Stimulated activated CD4-positive, alpha-beta T cell treated with anti-CD3 and anti-CD28 coated beads, Interleukin-12 subunit alpha, Interleukin-12 subunit beta, amount 100 ng/mL, for 4 hours (primary cell): ENCODE measurements around the gene PRR20E.
"Not testable (repeated sequence)": the region's sequence is repeated elsewhere in the genome, so short reads cannot be mapped to it uniquely, and the experiment has no call there.

ENCODE experiments used
- DNase-seq: peaks from one replicate; pipeline ENCODE4 v3.0.0-alpha.2; 2020

Gene PRR20E

DNA sequence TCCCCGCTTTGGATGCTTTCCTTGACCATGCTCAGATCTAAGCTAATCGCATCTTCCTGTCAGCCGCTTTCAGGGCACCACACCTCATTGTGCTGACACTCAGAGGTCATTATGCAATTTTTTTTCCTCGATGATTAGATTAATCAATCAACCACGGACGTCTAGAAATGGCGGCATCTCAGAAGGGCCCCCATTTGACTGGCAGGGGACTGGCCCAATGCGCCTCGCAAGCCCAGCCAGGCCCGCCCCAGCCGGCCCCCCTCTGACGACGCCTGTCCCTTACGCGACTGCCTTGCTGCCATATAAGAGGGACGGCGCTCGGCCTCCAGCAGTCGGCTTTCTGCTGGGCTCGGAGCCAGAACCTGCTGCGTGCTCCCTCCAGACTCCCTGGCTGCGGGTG, at the start of gene PRR20E:
PRR20E (plus strand) TSS at position 301 of the 400 bp plus-strand sequence. CDS start 387 bp downstream, outside the sequence.
- DNase-seq, result not testable (repeated sequence)

DNA sequence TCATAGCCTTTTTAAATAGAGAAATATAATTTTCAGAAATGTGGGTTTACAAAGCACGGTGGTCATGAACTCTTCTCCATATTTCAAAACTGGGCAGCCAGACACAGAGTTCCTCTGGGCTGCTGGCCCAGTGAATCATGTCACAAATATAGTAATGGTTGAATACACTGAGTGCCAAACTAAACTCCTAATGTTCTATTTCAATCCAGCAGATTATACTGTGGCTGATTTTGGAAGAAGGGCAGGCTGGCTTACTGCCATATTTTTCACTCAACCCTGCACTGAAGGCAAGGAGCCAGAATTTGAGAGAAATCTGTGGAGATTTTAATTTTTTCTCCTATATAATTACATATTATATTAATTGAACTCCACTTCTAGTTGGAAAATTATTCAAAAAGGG, 43.3 kb upstream of the PRR20E start:
- no peak for DNase-seq

DNA sequence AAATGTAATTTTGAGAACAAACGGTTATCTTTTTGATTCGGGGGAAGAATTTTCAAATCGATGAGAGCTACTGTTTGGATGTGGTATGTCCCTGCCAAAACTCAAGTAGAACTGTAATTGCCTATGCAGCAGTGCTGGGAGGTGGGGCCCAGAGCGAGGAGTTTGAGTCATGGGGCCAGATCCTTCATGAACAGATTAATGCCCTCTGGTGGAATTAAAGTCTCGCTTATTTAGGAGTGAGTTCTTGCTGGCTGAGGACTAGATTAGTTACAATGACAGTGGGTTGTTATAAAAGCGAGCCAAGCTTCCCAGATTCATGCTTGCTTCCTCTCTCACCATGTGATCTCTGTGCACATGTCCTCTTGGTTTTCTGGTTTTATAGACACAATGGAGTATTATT, 38.1 kb upstream of the PRR20E start:
- no peak for DNase-seq

DNA sequence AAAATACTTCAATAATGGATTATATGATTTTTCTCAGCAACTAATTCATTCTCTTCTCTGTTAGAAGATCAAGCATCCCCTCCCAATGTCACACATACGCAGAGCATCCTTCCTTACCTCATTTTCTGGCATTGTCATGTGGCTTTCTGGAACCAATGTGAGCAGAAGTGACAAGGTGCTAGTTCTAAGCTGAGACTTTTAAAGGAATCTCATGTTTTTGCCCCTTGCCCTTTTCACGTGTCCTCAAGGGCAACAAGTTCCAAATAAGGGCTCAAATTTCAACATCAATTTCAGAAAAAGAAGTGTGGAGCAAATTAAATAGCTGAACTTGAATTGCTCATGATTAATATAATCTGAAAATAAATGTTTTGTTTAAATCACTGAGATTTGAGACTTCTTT, 30.9 kb upstream of the PRR20E start:
- no peak for DNase-seq

DNA sequence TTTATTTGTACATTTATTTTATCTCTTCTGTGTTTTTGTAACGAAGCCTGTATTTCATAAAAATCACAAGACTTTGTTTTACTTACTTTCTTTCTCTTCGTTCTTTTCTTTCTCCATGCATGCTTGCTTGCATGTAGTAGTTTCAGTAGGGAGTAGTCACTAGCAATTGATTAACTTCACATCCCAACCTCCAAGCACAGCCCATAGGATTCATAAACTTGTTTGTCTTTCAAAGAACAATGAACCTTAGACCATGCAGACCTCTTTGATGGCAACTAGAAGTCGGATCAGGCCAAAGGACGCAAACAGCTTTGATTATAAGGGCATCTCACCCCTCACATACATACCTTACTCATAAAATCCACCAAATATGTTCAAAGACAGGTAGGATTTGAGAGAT, 29.4 kb upstream of the PRR20E start:
- no peak for DNase-seq

DNA sequence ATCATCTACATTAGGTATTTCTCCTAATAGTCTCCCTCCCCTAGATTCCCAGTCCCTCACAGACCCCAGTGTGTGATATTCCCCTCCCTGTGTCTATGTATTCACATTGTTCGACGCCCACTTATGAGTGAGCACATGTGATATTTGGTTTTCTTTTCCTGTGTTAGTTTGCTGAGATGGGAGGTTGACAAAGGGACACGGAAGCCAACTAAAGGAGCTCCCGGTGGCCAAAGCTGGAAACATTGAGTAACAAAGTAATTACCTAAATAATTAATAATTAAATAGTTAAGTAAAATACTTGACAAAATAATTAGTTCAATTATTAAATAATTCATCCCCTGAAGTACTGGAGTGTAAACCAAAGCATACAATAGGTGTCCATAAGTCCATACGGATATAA, 28.0 kb upstream of the PRR20E start:
- no peak for DNase-seq

DNA sequence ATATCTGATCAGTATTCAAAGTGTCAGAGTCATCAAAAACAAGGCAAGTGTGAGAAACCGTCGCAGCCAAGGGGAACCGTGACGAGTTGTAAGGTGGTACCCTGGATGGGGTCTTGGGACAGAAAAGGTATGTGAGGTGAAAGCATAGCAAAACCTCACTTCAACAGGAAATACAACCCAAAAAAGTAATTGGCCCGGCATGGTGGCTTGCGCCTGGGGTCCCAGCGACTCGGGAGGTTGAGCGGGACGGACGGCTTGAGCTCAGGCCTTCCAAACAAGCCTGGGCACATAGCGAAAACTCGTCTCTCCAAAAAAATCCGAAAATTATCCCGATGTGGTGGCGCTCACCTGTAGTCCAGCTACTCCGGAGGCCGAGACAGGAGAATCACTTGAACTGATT, 27.2 kb upstream of the PRR20E start:
- DNase-seq, result not testable (repeated sequence)

DNA sequence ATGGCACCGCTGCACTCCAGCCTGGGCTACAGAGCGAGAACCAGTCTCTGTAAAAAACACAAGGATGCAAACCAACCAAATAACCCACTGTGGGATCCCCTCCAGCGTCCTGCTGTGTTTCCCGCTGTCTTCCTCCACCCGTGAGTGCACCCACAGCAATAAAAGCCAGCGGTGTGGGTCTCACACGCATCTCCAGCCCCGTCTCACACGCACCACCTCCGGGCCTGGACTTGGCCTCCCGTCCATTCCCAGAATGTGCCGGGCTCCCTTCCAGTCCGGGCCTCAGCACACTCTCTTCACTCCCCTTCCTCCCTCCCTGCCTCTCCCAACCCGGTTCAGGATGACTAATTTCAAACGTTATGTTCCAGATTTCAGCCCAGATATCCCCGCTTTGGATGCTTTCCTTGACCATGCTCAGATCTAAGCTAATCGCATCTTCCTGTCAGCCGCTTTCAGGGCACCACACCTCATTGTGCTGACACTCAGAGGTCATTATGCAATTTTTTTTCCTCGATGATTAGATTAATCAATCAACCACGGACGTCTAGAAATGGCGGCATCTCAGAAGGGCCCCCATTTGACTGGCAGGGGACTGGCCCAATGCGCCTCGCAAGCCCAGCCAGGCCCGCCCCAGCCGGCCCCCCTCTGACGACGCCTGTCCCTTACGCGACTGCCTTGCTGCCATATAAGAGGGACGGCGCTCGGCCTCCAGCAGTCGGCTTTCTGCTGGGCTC, 26.6 kb upstream of the PRR20E start, which contains the start of gene PRR20A:
PRR20A (plus strand) TSS at position 684 of the 734 bp plus-strand sequence. CDS start 387 bp downstream, outside the sequence.
- DNase-seq, result not testable (repeated sequence)

DNA sequence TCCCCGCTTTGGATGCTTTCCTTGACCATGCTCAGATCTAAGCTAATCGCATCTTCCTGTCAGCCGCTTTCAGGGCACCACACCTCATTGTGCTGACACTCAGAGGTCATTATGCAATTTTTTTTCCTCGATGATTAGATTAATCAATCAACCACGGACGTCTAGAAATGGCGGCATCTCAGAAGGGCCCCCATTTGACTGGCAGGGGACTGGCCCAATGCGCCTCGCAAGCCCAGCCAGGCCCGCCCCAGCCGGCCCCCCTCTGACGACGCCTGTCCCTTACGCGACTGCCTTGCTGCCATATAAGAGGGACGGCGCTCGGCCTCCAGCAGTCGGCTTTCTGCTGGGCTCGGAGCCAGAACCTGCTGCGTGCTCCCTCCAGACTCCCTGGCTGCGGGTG, 19.8 kb upstream of the PRR20E start, which contains the start of gene PRR20B:
PRR20B (plus strand) TSS at position 301 of the 400 bp plus-strand sequence. CDS start 387 bp downstream, outside the sequence.
- not testable (repeated sequence) for DNase-seq

DNA sequence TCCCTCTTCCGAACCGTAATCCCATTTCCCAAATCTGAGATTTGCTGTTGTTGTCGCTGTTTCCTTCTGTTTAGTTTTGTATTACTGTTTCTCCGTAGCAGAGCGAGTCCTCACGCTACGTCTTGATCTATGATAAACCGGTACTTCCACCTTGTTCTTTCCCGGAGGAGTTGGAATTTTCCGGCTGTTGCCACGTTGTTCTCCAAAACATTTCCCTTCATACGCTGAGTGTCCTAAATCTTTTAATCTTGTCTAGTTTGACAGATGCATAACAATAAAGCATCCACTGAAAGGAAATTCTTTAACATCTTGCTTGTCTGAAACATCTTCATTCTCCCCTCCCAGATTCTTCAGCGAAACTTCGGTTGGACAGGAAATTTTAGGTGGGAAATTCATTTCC, 18.9 kb upstream of the PRR20E start:
- DNase-seq, result not testable (repeated sequence)

DNA sequence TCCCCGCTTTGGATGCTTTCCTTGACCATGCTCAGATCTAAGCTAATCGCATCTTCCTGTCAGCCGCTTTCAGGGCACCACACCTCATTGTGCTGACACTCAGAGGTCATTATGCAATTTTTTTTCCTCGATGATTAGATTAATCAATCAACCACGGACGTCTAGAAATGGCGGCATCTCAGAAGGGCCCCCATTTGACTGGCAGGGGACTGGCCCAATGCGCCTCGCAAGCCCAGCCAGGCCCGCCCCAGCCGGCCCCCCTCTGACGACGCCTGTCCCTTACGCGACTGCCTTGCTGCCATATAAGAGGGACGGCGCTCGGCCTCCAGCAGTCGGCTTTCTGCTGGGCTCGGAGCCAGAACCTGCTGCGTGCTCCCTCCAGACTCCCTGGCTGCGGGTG, 13.2 kb upstream of the PRR20E start, which contains the start of gene PRR20C:
PRR20C (plus strand) TSS at position 301 of the 400 bp plus-strand sequence. CDS start 387 bp downstream, outside the sequence.
- not testable (repeated sequence) for DNase-seq

DNA sequence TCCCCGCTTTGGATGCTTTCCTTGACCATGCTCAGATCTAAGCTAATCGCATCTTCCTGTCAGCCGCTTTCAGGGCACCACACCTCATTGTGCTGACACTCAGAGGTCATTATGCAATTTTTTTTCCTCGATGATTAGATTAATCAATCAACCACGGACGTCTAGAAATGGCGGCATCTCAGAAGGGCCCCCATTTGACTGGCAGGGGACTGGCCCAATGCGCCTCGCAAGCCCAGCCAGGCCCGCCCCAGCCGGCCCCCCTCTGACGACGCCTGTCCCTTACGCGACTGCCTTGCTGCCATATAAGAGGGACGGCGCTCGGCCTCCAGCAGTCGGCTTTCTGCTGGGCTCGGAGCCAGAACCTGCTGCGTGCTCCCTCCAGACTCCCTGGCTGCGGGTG, 6.7 kb upstream of the PRR20E start, which contains the start of gene PRR20D:
PRR20D (plus strand) TSS at position 301 of the 400 bp plus-strand sequence. CDS start 387 bp downstream, outside the sequence.
- DNase-seq, result not testable (repeated sequence)

DNA sequence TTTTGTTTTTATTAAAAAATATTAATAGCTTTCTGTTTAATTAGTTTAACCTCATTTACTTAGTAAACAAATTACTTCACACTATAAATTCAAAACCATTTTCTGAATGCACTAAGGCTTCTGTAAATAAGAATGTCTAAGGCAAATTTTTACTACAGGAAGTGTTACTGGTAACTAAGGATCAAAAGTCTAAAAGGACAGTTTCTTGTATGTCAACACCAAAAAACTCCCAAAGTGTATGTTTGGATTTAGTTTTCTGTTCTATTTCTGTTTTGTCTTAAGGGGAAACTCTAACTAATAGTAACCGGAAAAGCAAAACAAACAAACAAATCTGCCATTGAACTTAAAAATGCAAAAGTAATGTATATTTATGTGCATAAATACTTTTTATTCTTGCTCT, 24.7 kb downstream of the PRR20E start:
- no peak for DNase-seq

DNA sequence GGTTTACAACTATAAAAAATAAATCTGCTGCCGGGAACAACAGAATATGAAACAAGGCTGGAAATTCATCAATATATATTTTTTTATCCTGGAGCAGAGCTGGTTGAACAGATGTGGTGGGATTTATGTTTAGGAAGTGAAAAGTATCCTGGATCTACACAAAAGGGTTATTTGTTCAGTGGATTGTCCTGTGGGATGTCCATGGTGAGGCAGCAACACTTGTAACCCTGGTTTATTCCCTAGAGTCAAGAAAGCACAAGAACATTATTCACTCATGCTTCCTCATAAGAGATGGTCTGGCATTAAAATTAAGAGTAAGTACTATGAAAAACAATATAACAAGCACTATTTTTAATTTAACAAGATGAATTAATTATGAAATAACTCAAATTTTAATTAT, 46.0 kb downstream of the PRR20E start:
- DNase-seq, result no peak
